ENCODE measurements around the gene MAZ. TPM values are rescaled to one million over a fixed set of nuclear protein-coding genes. Genes with fewer than 3 reads are reported as not detected.
A peak's percentile ranks its signal among the peaks of the same experiment; 100 is the strongest.
"Not testable (repeated sequence)": the region's sequence is repeated elsewhere in the genome, so short reads cannot be mapped to it uniquely, and the experiment has no call there.

Gene MAZ
- total and polyA plus RNA-seq, 2 donors (not counting 3 experiments of a cell fraction or from before 2014, with no cell fraction given), result 165 to 311 TPM

DNA sequence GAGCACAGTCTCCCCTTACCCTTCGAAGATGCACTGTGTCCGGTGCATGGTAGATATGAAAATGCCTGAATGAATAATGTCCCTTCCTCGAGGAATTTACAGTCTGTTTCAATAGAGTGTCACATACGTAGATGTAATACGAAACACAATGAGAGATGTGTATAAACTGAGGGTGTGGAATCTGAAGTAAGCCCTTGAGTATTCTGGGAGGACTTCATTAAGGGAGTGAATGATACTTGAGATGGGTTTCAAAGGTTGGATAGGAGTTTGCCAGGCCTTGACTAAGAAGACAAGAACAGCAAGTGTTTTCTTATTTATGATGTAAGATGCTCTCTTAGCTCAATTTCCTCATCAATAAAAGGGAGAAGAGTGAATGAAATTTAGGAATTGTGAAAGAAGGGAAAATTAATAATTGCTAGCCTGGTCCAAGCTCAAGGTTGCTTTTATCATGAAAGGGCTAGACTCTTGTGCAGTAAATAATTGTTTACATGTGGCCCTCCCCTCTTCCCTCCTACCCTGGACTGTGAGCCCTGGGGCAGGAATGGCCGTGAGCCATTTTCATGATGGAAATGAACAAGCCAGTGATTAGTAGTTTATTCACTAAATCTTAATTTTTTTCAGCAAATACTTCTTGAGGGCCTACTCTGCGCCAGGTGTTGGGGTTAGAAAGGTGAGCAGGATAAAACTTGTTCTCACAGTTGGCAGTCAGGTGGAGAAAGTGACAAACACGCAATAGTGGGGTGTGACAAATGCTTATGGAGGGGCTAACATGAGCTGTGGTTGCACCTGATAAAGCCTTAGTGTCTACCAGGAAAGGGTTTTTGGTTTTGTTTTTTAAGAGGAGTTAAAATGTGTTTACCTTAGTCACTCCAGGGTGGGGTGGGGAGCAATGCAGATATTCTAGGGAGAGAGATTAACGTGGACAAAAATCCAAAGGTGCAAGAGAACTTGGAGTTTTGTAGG is 14.2 kb upstream of the MAZ start:
- no peak overlapping the region for H3K27ac ChIP-seq (ENCODE audit: insufficient read depth, low read depth, low read length)
- H4K20me1 ChIP-seq (replicated peaks; ENCODE audit: control insufficient read depth, extremely low read depth, insufficient read depth, low read length), result no peaks in the 10 kb centered on the region
- H3K4me1 ChIP-seq (ENCODE audit: control insufficient read depth, extremely low read depth, insufficient read depth, low read length), result peaks cover 21% of the 10 kb centered on the region
- H3K9me1 ChIP-seq (replicated peaks; ENCODE audit: control insufficient read depth, extremely low read depth, insufficient read depth, low read length), result no peaks in the 10 kb centered on the region
- peaks cover 0 to 3% of the 10 kb centered on the region in 2 experiments for H3K36me3 ChIP-seq (ENCODE audit: control insufficient read depth in 2 of 2, extremely low read depth in 1 of 2, insufficient read depth in 2 of 2, low read length in 2 of 2)
- no peaks in the 10 kb centered on the region for H3K9me3 ChIP-seq (replicated peaks; ENCODE audit: control insufficient read depth, insufficient read depth, low read length)
- H3K27me3 ChIP-seq (ENCODE audit: control insufficient read depth in 2 of 2, insufficient read depth in 2 of 2, low read length in 2 of 2), result no peaks in the 10 kb centered on the region
- H3K4me3 ChIP-seq (replicated peaks in 1 of 3; ENCODE audit: insufficient read depth in 1 of 3, low read depth in 1 of 3, low read length in 3 of 3), result peak overlapping the region; percentile 80 to 93 (median 88)
- POLR2A ChIA-PET, result no interaction called here
- intact Hi-C loops (cut with micrococcal nuclease), result loop anchor here (2.0 to 5.0 kb wide), 2 partner anchors 91 to 185 kb away; no protein-coding TSS in a partner anchor
- DNase-seq (ENCODE audit: low read depth, low spot score) (no peak), FAIRE-seq (no peak)
- peak overlapping the region; percentile 87 for H3K4me2 ChIP-seq (ENCODE audit: insufficient read depth, low read length)
- dilution Hi-C loops (cut with MboI; ENCODE audit: extremely low pct_ligation_motif_present, low sequenced_read_pairs), result no loop called here
- H3K79me2 ChIP-seq (ENCODE audit: control insufficient read depth, insufficient read depth, low read length), result peaks cover 63% of the 10 kb centered on the region
- peak overlapping the region; percentile 97 for H2AFZ ChIP-seq (ENCODE audit: low read depth, low read length)
- no peak overlapping the region for H3K9ac ChIP-seq (replicated peaks; ENCODE audit: extremely low read depth, insufficient read depth, low read length)
- CTCF ChIA-PET, result interaction anchor here (6.3 kb wide), 1 partner anchor 56 kb away, joined by 34 read pairs; no protein-coding TSS in a partner anchor
- TF ChIP-seq, protein P1, sequence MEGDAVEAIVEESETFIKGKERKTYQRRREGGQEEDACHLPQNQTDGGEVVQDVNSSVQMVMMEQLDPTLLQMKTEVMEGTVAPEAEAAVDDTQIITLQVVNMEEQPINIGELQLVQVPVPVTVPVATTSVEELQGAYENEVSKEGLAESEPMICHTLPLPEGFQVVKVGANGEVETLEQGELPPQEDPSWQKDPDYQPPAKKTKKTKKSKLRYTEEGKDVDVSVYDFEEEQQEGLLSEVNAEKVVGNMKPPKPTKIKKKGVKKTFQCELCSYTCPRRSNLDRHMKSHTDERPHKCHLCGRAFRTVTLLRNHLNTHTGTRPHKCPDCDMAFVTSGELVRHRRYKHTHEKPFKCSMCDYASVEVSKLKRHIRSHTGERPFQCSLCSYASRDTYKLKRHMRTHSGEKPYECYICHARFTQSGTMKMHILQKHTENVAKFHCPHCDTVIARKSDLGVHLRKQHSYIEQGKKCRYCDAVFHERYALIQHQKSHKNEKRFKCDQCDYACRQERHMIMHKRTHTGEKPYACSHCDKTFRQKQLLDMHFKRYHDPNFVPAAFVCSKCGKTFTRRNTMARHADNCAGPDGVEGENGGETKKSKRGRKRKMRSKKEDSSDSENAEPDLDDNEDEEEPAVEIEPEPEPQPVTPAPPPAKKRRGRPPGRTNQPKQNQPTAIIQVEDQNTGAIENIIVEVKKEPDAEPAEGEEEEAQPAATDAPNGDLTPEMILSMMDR (IDR thresholded peaks at IDR 0.05; ENCODE audit: extremely low read depth in 1 of 2, insufficient read depth in 1 of 2, low read depth in 1 of 2, low read length in 2 of 2), result no peak
- TF ChIP-seq MYC (IDR thresholded peaks at IDR 0.05; ENCODE audit: low read depth, low read length) (no peak), FOS (IDR thresholded peaks at IDR 0.05; ENCODE audit: borderline replicate concordance, insufficient read depth, low read length) (no peak), POLR2AphosphoS5 (IDR thresholded peaks at IDR 0.05; ENCODE audit: insufficient read depth, low read depth, low read length) (no peak), JUN (IDR thresholded peaks at IDR 0.05; ENCODE audit: borderline replicate concordance, insufficient read depth, insufficient read length, low read depth) (no peak), GATA2 (IDR thresholded peaks at IDR 0.05; ENCODE audit: insufficient read depth, insufficient read length, low read depth, low read length) (no peak), EZH2 (IDR thresholded peaks at IDR 0.05; ENCODE audit: borderline replicate concordance, low read depth, low read length, severe bottlenecking) (no peak), POLR2A (IDR thresholded peaks at IDR 0.05; ENCODE audit: low read depth, low read length) (no peak)
- TF ChIP-seq, protein P2, sequence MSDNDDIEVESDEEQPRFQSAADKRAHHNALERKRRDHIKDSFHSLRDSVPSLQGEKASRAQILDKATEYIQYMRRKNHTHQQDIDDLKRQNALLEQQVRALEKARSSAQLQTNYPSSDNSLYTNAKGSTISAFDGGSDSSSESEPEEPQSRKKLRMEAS (IDR thresholded peaks at IDR 0.05; ENCODE audit: insufficient read depth, insufficient read length), result no peak
- BruUV-seq (replicated peaks), result no TSS peak

DNA sequence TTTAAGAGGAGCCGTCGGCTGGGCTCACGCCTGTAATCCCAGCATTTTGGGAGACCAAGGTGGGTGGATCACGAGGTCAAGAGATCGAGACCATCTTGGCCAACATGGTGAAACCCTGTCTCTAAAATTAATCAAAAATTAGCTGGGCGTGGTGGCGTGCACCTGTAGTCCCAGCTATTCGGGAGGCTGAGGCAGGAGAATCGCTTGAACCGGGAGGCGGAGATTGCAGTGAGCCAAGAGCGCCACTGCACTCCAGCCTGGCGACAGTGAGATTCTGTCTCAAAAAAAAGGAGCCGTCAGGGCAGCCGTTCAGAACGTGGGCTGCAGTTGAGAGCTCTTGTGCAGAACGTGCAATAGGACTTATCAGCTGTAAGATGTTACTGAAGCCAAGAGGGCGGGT is 13.2 kb upstream of the MAZ start:
- H3K27me3 ChIP-seq (ENCODE audit: control insufficient read depth in 2 of 2, insufficient read depth in 2 of 2, low read length in 2 of 2); DNase-seq (ENCODE audit: low read depth, low spot score); BruUV-seq (replicated peaks); H3K36me3 ChIP-seq (ENCODE audit: control insufficient read depth in 2 of 2, extremely low read depth in 1 of 2, insufficient read depth in 2 of 2, low read length in 2 of 2); H3K4me2 ChIP-seq (ENCODE audit: insufficient read depth, low read length); POLR2A ChIA-PET; H2AFZ ChIP-seq (ENCODE audit: low read depth, low read length); H4K20me1 ChIP-seq (replicated peaks; ENCODE audit: control insufficient read depth, extremely low read depth, insufficient read depth, low read length); H3K27ac ChIP-seq (ENCODE audit: insufficient read depth, low read depth, low read length); H3K4me3 ChIP-seq (replicated peaks in 1 of 3; ENCODE audit: insufficient read depth in 1 of 3, low read depth in 1 of 3, low read length in 3 of 3); H3K9me3 ChIP-seq (replicated peaks; ENCODE audit: control insufficient read depth, insufficient read depth, low read length); H3K9ac ChIP-seq (replicated peaks; ENCODE audit: extremely low read depth, insufficient read depth, low read length); FAIRE-seq; dilution Hi-C loops (cut with MboI; ENCODE audit: extremely low pct_ligation_motif_present, low sequenced_read_pairs); H3K9me1 ChIP-seq (replicated peaks; ENCODE audit: control insufficient read depth, extremely low read depth, insufficient read depth, low read length): not testable (repeated sequence)
- peaks cover 21% of the 10 kb centered on the region for H3K4me1 ChIP-seq (ENCODE audit: control insufficient read depth, extremely low read depth, insufficient read depth, low read length)
- intact Hi-C loops (cut with micrococcal nuclease), result loop anchor here (5.0 kb wide), 1 partner anchor 184 kb away; no protein-coding TSS in a partner anchor
- peaks cover 65% of the 10 kb centered on the region for H3K79me2 ChIP-seq (ENCODE audit: control insufficient read depth, insufficient read depth, low read length)
- CTCF ChIA-PET, result interaction anchor here (6.3 kb wide), 1 partner anchor 55 kb away, joined by 34 read pairs; no protein-coding TSS in a partner anchor

Data from endothelial cell of umbilical vein (primary cell).